Measurements from ENCODE around the gene HOXA1. TPM values are rescaled to one million over a fixed set of nuclear protein-coding genes. Genes with fewer than 3 reads are reported as not detected.

Gene HOXA1

Small RNAs within 50 kb of the gene (small RNA-seq; reads per million reads assigned to genes)
- gene RF01977 (ENCODE audit: insufficient read depth) = not detected

All from mesendoderm (in vitro differentiated cells).